Measurements from ENCODE around the gene FGGY. TPM values are rescaled to one million over a fixed set of nuclear protein-coding genes. Genes with fewer than 3 reads are reported as not detected.

Gene FGGY
- total RNA-seq, 2 donors from 2014 or later: 14.1 to 14.8 TPM

DNA sequence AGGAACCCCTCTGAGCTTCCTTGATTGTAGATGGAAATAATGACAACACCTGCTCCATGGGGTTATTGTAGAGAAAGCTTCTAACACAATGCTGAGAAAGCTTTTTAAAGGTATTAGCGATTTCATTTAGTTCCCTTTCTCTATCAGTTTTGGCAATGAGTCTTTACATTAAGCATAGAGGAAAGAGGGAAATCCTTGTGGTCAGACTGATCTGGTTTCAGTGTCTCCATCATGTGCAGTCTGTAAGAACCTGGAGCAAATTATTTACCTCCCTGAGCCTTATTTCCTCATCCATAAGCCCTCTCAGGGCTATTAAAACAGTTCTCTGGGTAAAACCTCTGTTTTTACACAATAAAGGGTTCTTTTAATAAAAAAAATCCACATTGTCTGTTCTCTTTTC is 87.5 kb downstream of the FGGY start:
- Mint-ChIP-seq H3K27ac (no peak overlapping the region), H3K9me3 (no peaks in the 10 kb centered on the region), H3K27me3 (ENCODE audit: insufficient read depth) (no peaks in the 10 kb centered on the region), H3K4me3 (no peak overlapping the region), H3K4me1 (peaks cover 26% of the 10 kb centered on the region), H3K36me3 (ENCODE audit: low read depth) (peaks cover 11% of the 10 kb centered on the region)
- Histone ChIP-seq H3K27ac (ENCODE audit: low read depth, low read length) (no peak overlapping the region), H3K27me3 (ENCODE audit: control insufficient read depth, insufficient read depth, low read length, poor library complexity, severe bottlenecking) (no peaks in the 10 kb centered on the region), H3K4me1 (ENCODE audit: control insufficient read depth, insufficient read depth, low read length) (no peaks in the 10 kb centered on the region), H3K9ac (ENCODE audit: extremely low read depth, low read length, poor library complexity, severe bottlenecking) (no peak overlapping the region), H3K9me3 (ENCODE audit: control insufficient read depth, low read length) (no peaks in the 10 kb centered on the region), H3K4me3 (ENCODE audit: low read length) (no peak overlapping the region), H3K36me3 (ENCODE audit: control insufficient read depth, insufficient read depth, low read length) (no peaks in the 10 kb centered on the region)
- no peak for DNase-seq
- WGBS, 2 experiments (ENCODE audit: insufficient coverage in 1 of 2, insufficient read length in 1 of 2): 55 to 60% methylated on average over 1 of the region's 1 CpG
- TF ChIP-seq, protein P1, sequence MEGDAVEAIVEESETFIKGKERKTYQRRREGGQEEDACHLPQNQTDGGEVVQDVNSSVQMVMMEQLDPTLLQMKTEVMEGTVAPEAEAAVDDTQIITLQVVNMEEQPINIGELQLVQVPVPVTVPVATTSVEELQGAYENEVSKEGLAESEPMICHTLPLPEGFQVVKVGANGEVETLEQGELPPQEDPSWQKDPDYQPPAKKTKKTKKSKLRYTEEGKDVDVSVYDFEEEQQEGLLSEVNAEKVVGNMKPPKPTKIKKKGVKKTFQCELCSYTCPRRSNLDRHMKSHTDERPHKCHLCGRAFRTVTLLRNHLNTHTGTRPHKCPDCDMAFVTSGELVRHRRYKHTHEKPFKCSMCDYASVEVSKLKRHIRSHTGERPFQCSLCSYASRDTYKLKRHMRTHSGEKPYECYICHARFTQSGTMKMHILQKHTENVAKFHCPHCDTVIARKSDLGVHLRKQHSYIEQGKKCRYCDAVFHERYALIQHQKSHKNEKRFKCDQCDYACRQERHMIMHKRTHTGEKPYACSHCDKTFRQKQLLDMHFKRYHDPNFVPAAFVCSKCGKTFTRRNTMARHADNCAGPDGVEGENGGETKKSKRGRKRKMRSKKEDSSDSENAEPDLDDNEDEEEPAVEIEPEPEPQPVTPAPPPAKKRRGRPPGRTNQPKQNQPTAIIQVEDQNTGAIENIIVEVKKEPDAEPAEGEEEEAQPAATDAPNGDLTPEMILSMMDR (conservative IDR thresholded peaks at IDR 0.05): no peak

DNA sequence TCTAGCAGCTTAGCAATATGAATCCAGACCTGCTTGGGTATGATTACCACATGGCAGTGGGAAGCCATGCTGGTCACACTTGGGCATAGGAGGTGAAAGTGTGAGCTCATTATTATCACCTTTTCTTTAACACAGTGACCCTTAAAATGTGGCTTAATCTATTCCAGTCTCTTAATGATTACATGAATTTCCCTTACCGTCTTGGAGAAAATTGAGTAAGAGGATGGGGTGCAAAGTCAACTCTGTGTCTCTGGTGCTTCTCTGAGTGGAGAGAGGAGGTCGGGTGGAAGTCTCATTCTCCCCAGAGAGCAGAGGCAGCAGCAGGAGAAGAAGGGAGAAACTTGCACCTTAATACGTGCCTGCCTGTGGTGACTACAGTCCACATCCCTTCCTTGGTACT is 91.3 kb downstream of the FGGY start:
- Mint-ChIP-seq H3K27ac (no peak overlapping the region), H3K36me3 (ENCODE audit: low read depth) (peaks cover 2% of the 10 kb centered on the region), H3K4me1 (peaks cover 29% of the 10 kb centered on the region), H3K27me3 (ENCODE audit: insufficient read depth) (no peaks in the 10 kb centered on the region), H3K4me3 (no peak overlapping the region), H3K9me3 (no peaks in the 10 kb centered on the region)
- 90 to 95% methylated on average over 2 of the region's 3 CpGs for WGBS, 2 experiments (ENCODE audit: insufficient coverage in 1 of 2, insufficient read length in 1 of 2)
- no peak overlapping the region for H3K27ac ChIP-seq (ENCODE audit: low read depth, low read length)
- H3K27me3 ChIP-seq (ENCODE audit: control insufficient read depth, insufficient read depth, low read length, poor library complexity, severe bottlenecking): no peaks in the 10 kb centered on the region
- no peak overlapping the region for H3K4me3 ChIP-seq (ENCODE audit: low read length)
- no peaks in the 10 kb centered on the region for H3K9me3 ChIP-seq (ENCODE audit: control insufficient read depth, low read length)
- no peak overlapping the region for H3K9ac ChIP-seq (ENCODE audit: extremely low read depth, low read length, poor library complexity, severe bottlenecking)
- DNase-seq: no peak
- H3K36me3 ChIP-seq (ENCODE audit: control insufficient read depth, insufficient read depth, low read length): no peaks in the 10 kb centered on the region
- H3K4me1 ChIP-seq (ENCODE audit: control insufficient read depth, insufficient read depth, low read length): no peaks in the 10 kb centered on the region
- TF ChIP-seq, protein P1 (conservative IDR thresholded peaks at IDR 0.05): no peak

DNA sequence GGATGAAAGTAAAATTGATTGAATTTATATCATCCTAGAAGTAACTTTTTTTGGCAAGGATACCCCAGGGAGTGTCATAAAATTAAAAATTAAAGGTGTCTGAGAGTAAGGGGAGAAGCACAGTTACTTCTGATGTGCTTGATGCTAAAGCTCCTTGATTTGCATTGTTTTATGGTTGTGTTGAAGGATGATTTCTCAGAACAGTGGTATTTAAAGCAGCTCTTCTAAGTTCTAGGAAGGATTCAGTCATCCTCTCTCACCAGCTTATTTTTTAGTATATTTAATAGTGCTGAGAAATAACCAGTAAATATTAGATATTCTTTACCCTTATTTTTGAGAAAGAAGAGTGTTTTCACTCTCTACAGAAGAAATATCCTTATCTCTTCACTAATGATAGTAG is 93.0 kb downstream of the FGGY start:
- H3K27me3 ChIP-seq (ENCODE audit: control insufficient read depth, insufficient read depth, low read length, poor library complexity, severe bottlenecking): no peaks in the 10 kb centered on the region
- Mint-ChIP-seq H3K36me3 (ENCODE audit: low read depth) (peaks cover 2% of the 10 kb centered on the region), H3K4me3 (no peak overlapping the region), H3K9me3 (no peaks in the 10 kb centered on the region), H3K4me1 (peaks cover 30% of the 10 kb centered on the region), H3K27ac (no peak overlapping the region), H3K27me3 (ENCODE audit: insufficient read depth) (no peaks in the 10 kb centered on the region)
- no peaks in the 10 kb centered on the region for H3K36me3 ChIP-seq (ENCODE audit: control insufficient read depth, insufficient read depth, low read length)
- no peak overlapping the region for H3K9ac ChIP-seq (ENCODE audit: extremely low read depth, low read length, poor library complexity, severe bottlenecking)
- no peak for DNase-seq
- TF ChIP-seq, protein P1 (conservative IDR thresholded peaks at IDR 0.05): no peak
- H3K4me1 ChIP-seq (ENCODE audit: control insufficient read depth, insufficient read depth, low read length): peaks cover 10% of the 10 kb centered on the region
- no peak overlapping the region for H3K27ac ChIP-seq (ENCODE audit: low read depth, low read length)
- no peaks in the 10 kb centered on the region for H3K9me3 ChIP-seq (ENCODE audit: control insufficient read depth, low read length)
- no peak overlapping the region for H3K4me3 ChIP-seq (ENCODE audit: low read length)

Measured in endodermal cell (in vitro differentiated cells).